ENCODE results near the gene VN1R5.
"Not testable (repeated sequence)": the region's sequence is repeated elsewhere in the genome, so short reads cannot be mapped to it uniquely, and the experiment has no call there.

Gene VN1R5

DNA sequence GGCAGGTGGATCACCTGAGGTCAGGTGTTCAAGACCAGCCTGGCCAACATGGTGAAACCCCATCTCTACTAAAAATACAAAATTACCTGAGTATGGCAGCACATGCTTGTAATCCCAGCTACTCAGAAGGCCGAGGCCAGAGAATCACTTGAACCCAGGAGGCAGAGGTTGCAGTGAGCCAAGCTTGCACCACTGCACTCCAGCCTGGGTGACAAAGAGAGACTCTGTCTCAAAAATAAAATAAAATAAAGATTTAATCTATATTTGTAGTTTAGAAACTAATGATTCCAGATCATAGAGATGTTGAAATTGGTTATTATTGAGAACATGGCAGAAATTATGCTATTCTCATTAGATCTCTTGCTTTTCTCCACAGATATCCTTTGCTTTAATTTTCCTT lies at the start of gene VN1R5:
TSS of gene VN1R5 (plus strand) at position 301 of the 400 bp plus-strand sequence.
- not testable (repeated sequence) for ATAC-seq (replicated peaks; ENCODE audit: extremely low read depth, poor library complexity, severe bottlenecking)

DNA sequence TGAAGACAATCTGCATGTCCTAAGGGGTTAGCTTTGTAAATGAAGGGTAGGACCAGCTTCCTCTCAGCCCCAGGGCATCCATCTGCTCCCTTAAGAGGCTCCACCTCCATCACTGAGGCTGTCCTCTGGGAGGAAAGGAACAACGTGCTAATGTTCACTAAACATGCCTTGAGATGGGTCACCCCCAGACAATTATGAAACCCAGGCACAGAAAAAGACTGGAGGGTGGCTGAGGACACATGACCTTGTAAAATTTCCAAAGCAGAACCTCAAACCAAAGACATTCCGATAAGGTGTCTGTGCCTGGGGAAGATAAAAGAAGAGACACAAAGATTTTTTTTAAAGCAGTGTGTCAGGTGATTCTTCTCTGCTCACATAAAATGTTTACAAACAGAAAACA lies 46.5 kb upstream of the VN1R5 start:
- peak overlapping the region; percentile 97 for H3K27ac Mint-ChIP-seq (ENCODE audit: low read depth)
- peak overlapping the region; percentile 96 for H3K4me3 Mint-ChIP-seq
- no peaks in the 10 kb centered on the region for H3K9me3 Mint-ChIP-seq
- peaks cover 55% of the 10 kb centered on the region for H3K4me1 Mint-ChIP-seq
- no peak for ATAC-seq (replicated peaks; ENCODE audit: extremely low read depth, poor library complexity, severe bottlenecking)
- peaks cover 23% of the 10 kb centered on the region for H3K36me3 Mint-ChIP-seq (ENCODE audit: insufficient read depth)
- DNase-seq (ENCODE audit: low spot score in 2 of 2): no peak
- H3K27me3 Mint-ChIP-seq: no peaks in the 10 kb centered on the region

More for the DNA sequence above, at the start of gene VN1R5:
- not testable (repeated sequence) for H3K36me3 Mint-ChIP-seq (ENCODE audit: insufficient read depth); H3K4me1 Mint-ChIP-seq; DNase-seq (ENCODE audit: low spot score in 2 of 2); H3K9me3 Mint-ChIP-seq; H3K4me3 Mint-ChIP-seq; H3K27ac Mint-ChIP-seq (ENCODE audit: low read depth)
- H3K27me3 Mint-ChIP-seq: peaks cover 32% of the 10 kb centered on the region

GRCh38 chr1:247210062-247210375 lies 45.9 kb upstream of the VN1R5 start:
- H3K27ac Mint-ChIP-seq (ENCODE audit: low read depth): peak overlapping the region; percentile 97
- ATAC-seq (replicated peaks; ENCODE audit: extremely low read depth, poor library complexity, severe bottlenecking): peak; percentile 17
- peaks cover 23% of the 10 kb centered on the region for H3K36me3 Mint-ChIP-seq (ENCODE audit: insufficient read depth)
- no peaks in the 10 kb centered on the region for H3K9me3 Mint-ChIP-seq
- no peaks in the 10 kb centered on the region for H3K27me3 Mint-ChIP-seq
- DNase-seq (ENCODE audit: low spot score in 2 of 2): no peak
- peaks cover 55% of the 10 kb centered on the region for H3K4me1 Mint-ChIP-seq
- peak overlapping the region; percentile 96 for H3K4me3 Mint-ChIP-seq

- no peaks in the 10 kb centered on the region for H3K9me3 Mint-ChIP-seq
- H3K36me3 Mint-ChIP-seq (ENCODE audit: insufficient read depth): peaks cover 23% of the 10 kb centered on the region
- ATAC-seq (replicated peaks; ENCODE audit: extremely low read depth, poor library complexity, severe bottlenecking) (peak; percentile 98), DNase-seq (ENCODE audit: low spot score in 2 of 2) (peak; percentile 88 to 89)
- H3K4me1 Mint-ChIP-seq: peaks cover 54% of the 10 kb centered on the region
- peak overlapping the region; percentile 97 for H3K27ac Mint-ChIP-seq (ENCODE audit: low read depth)
- H3K27me3 Mint-ChIP-seq: no peaks in the 10 kb centered on the region
- H3K4me3 Mint-ChIP-seq: peak overlapping the region; percentile 96
These were observed 45.3 kb upstream of the VN1R5 start for GRCh38 chr1:247210376-247211117.

DNA sequence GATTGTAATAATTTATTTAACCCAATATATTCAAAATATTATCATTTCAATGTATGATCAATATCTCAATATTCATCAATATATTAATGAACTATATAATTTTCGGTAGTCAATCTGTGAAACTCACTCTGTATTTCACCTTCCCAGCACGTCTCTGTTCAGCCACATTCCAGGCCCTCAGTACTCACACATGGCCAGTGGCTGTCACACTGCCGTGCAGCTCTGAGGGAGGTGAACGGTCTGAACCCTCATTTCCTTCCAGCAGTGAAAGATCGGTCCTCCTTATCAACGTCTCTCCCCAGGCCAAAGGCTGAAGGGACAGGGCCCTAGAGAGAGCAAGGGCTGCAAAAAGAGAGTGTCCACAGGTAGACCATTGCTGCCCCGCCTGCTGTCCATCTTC lies 44.5 kb upstream of the VN1R5 start:
- no peaks in the 10 kb centered on the region for H3K27me3 Mint-ChIP-seq
- peaks cover 21% of the 10 kb centered on the region for H3K36me3 Mint-ChIP-seq (ENCODE audit: insufficient read depth)
- no peak for ATAC-seq (replicated peaks; ENCODE audit: extremely low read depth, poor library complexity, severe bottlenecking)
- H3K9me3 Mint-ChIP-seq: no peaks in the 10 kb centered on the region
- peaks cover 47% of the 10 kb centered on the region for H3K4me1 Mint-ChIP-seq
- H3K4me3 Mint-ChIP-seq: peak overlapping the region; percentile 23
- DNase-seq (ENCODE audit: low spot score in 2 of 2): no peak
- H3K27ac Mint-ChIP-seq (ENCODE audit: low read depth): no peak overlapping the region

DNA sequence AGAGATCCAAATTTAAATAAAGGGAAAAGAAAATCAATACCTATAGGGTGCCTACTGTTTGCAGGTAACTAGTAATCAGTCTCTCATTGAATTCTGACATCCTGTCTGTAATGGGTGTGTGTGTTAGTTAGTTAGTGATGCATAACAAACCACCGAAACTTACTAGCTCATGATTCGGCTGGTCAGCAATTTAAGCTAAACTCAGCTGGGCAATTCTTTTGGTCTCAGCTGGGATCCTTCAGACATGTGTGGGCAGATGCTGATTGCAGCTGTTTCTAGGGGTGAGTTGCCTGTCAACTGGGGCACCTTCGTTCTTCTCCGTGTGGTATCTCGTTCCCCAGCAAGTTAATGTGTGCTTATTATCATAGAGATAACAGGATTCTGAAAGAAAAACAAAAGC lies 43.9 kb upstream of the VN1R5 start:
- no peak for ATAC-seq (replicated peaks; ENCODE audit: extremely low read depth, poor library complexity, severe bottlenecking)
- H3K9me3 Mint-ChIP-seq: no peaks in the 10 kb centered on the region
- H3K27me3 Mint-ChIP-seq: no peaks in the 10 kb centered on the region
- DNase-seq (ENCODE audit: low spot score in 2 of 2): no peak
- H3K4me1 Mint-ChIP-seq: peaks cover 44% of the 10 kb centered on the region
- peak overlapping the region; percentile 23 for H3K4me3 Mint-ChIP-seq
- no peak overlapping the region for H3K27ac Mint-ChIP-seq (ENCODE audit: low read depth)
- H3K36me3 Mint-ChIP-seq (ENCODE audit: insufficient read depth): peaks cover 16% of the 10 kb centered on the region

DNA sequence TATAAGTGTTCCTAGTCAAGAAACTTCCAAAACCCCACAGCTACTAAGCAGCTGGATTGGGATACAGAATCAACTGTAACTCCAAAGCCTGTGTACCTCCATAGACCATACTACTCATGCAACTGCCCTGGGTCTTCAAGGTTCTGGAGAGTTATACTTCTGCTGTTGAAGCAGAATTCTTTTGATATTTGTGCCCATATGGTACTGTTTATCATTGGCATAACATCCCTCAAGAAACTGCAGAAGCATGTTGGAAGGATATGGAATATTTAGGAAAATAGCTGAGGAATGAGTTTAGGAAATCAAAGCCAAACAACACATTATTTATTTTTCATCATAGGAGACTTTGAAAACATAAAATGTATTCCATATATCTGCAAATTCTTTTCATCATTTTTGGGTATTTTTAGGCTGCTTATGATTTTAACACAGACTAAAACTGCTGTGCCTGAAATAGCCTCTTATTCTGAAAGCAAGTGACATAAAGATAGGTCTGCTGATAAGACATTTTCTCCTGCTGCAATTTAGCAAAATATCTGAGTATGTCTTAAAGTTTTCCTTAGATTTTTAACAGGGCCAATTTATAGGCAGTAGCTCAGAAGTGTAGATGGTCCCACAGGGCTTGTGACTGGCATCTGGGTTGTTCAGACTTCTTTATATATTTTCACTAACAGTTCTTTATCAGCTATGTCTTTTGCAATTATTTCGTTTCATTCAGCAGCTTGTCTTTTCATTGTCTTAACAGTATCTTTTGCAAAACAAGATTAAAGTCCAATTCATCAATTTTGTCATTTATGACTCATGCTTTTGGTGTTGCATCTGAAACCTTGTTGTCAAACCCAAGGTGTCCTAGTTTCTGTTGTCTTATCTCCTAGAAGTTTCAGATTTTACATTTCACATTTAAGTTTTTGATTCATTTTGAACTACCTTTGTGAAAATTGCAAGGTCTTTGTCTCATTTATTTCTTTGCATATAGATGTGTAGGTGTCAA lies 43.0 kb upstream of the VN1R5 start:
- Mint-ChIP-seq H3K4me3 (no peak overlapping the region), H3K27ac (ENCODE audit: low read depth) (no peak overlapping the region), H3K4me1 (peaks cover 35% of the 10 kb centered on the region)

GRCh38 chr1:247216261-247216660 lies 39.6 kb upstream of the VN1R5 start:
- Mint-ChIP-seq H3K36me3 (ENCODE audit: insufficient read depth) (no peaks in the 10 kb centered on the region), H3K27ac (ENCODE audit: low read depth) (no peak overlapping the region), H3K4me3 (no peak overlapping the region), H3K4me1 (peaks cover 6% of the 10 kb centered on the region), H3K9me3 (no peaks in the 10 kb centered on the region), H3K27me3 (peaks cover 3% of the 10 kb centered on the region)
- ATAC-seq (replicated peaks; ENCODE audit: extremely low read depth, poor library complexity, severe bottlenecking) (no peak), DNase-seq (ENCODE audit: low spot score in 2 of 2) (no peak)

More for the DNA sequence above, 43.0 kb upstream of the VN1R5 start:
- no peaks in the 10 kb centered on the region for H3K27me3 Mint-ChIP-seq
- DNase-seq (ENCODE audit: low spot score in 2 of 2) (no peak), ATAC-seq (replicated peaks; ENCODE audit: extremely low read depth, poor library complexity, severe bottlenecking) (no peak)
- H3K36me3 Mint-ChIP-seq (ENCODE audit: insufficient read depth): peaks cover 11% of the 10 kb centered on the region
- H3K9me3 Mint-ChIP-seq: no peaks in the 10 kb centered on the region

- no peaks in the 10 kb centered on the region for H3K9me3 Mint-ChIP-seq
- ATAC-seq (replicated peaks; ENCODE audit: extremely low read depth, poor library complexity, severe bottlenecking) (no peak), DNase-seq (ENCODE audit: low spot score in 2 of 2) (no peak)
- H3K27ac Mint-ChIP-seq (ENCODE audit: low read depth): no peak overlapping the region
- H3K27me3 Mint-ChIP-seq: peaks cover 23% of the 10 kb centered on the region
- H3K4me1 Mint-ChIP-seq: no peaks in the 10 kb centered on the region
- no peak overlapping the region for H3K4me3 Mint-ChIP-seq
- H3K36me3 Mint-ChIP-seq (ENCODE audit: insufficient read depth): no peaks in the 10 kb centered on the region
These were observed 37.7 kb upstream of the VN1R5 start for GRCh38 chr1:247218121-247218651.

DNA sequence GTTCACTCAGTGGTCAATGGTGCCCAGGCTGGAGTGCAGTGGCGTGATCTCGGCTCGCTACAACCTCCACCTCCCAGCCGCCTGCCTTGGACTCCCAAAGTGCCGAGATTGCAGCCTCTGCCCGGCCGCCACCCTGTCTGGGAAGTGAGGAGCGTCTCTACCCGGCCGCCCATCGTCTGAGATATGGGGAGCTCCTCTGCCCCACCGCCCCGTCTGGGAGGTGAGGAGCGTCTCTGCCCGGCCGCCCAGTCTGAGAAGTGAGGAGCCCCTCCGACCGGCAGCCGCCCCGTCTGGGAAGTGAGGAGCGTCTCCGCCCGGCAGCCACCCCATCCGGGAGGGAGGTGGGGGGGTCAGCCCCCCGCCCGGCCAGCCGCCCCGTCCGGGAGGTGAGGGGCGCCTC lies 35.6 kb upstream of the VN1R5 start:
- not testable (repeated sequence) for H3K4me3 Mint-ChIP-seq; ATAC-seq (replicated peaks; ENCODE audit: extremely low read depth, poor library complexity, severe bottlenecking); H3K27ac Mint-ChIP-seq (ENCODE audit: low read depth); DNase-seq (ENCODE audit: low spot score in 2 of 2); H3K36me3 Mint-ChIP-seq (ENCODE audit: insufficient read depth); H3K4me1 Mint-ChIP-seq; H3K9me3 Mint-ChIP-seq
- peaks cover 40% of the 10 kb centered on the region for H3K27me3 Mint-ChIP-seq

DNA sequence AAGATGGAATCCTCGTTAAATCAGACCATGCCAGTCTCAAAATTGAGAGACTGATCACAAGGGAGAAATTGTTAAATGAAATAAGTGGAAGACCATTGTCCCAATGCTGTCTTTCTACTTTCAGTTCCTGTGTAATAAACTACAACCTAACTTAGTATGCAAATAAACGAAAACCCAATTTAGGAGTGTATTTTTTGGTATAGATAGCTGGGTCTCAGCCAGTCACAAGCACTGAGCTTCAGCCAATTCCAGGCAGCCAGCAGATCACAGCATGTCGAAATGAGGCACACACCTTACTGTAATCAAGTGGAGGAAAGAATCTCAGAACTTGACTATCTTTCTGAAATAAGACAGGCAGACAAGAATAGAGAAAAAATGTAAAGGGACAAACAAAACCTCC lies 33.0 kb upstream of the VN1R5 start:
- H3K36me3 Mint-ChIP-seq (ENCODE audit: insufficient read depth): no peaks in the 10 kb centered on the region
- H3K27ac Mint-ChIP-seq (ENCODE audit: low read depth): no peak overlapping the region
- peaks cover 40% of the 10 kb centered on the region for H3K27me3 Mint-ChIP-seq
- H3K9me3 Mint-ChIP-seq: peaks cover 6% of the 10 kb centered on the region
- no peaks in the 10 kb centered on the region for H3K4me1 Mint-ChIP-seq
- H3K4me3 Mint-ChIP-seq: no peak overlapping the region
- DNase-seq (ENCODE audit: low spot score in 2 of 2): no peak
- no peak for ATAC-seq (replicated peaks; ENCODE audit: extremely low read depth, poor library complexity, severe bottlenecking)

GRCh38 chr1:247224822-247225221 lies 31.1 kb upstream of the VN1R5 start:
- peaks cover 56% of the 10 kb centered on the region for H3K27me3 Mint-ChIP-seq
- DNase-seq (ENCODE audit: low spot score in 2 of 2): no peak
- H3K36me3 Mint-ChIP-seq (ENCODE audit: insufficient read depth): no peaks in the 10 kb centered on the region

More at GRCh38 chr1:247224822-247225221, 31.1 kb upstream of the VN1R5 start:
- H3K9me3 Mint-ChIP-seq: peaks cover 19% of the 10 kb centered on the region
- H3K4me3 Mint-ChIP-seq: no peak overlapping the region
- no peaks in the 10 kb centered on the region for H3K4me1 Mint-ChIP-seq
- H3K27ac Mint-ChIP-seq (ENCODE audit: low read depth): no peak overlapping the region
- ATAC-seq (replicated peaks; ENCODE audit: extremely low read depth, poor library complexity, severe bottlenecking): no peak

All from central memory CD8-positive, alpha-beta T cell (primary cell).